ENCODE measurements around the gene KLHL36.
"Not testable (repeated sequence)": the region's sequence is repeated elsewhere in the genome, so short reads cannot be mapped to it uniquely, and the experiment has no call there.

Gene KLHL36

GRCh38 chr16:84614968-84615813 lies 33.1 kb upstream of the KLHL36 start:
- in situ Hi-C loops (cut with HindIII; ENCODE audit: low sequenced_read_pairs), result no loop called here

DNA sequence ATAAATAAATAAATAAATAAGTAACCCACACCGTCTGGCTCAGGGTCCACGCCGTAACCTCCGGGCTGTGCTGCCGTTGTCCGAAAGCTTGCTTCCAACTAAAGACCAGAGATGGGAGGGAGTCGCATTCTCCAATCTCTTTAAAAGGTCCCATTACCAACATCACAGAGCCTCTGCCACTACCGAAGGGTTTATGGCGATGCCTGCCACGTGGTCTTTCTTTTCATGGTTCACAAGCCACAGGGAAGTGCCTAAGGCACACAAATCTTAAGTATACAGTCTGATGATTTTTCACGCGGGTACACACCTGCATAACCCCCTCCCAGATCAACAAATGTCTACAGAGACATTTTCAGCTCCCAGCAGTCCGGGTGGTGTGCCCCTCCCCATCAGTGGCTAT lies 31.8 kb upstream of the KLHL36 start:
- in situ Hi-C loops (cut with HindIII; ENCODE audit: low sequenced_read_pairs), result no loop called here

DNA sequence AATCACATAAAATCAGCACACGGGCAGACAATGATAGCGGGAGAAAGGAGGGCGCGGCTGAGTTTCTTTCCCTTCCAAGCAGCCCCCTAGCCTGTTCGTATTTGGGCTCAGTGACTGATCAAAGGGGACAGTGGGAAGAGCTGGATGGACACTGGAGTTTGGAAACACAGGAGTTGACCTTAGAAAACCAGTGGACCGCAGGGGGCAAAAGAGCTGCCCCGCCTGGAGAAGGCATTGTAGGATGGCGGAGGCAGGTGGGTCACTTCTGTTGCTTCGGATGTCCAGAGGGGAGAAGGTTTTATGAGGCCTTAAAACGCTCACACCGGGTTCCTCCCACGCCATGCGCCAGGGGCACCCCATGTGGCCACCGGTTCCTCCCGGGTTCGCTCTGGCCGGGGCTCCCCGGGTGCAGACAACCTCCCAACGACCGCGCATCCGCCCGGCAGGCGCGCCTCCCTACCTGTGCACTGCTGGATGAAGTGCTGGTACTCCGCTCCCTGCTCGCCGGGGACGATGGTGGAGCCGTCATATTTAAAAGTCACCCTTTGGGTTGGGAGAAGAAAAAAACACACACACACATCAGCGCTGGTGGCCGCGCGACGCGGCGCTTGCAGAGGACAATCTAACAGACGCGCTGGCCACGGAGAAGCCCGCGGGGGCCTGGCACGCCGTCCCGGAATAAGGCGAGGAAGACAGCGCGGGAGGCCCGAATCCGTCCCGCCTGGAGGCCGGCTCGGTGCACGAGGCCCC lies 31.1 kb upstream of the KLHL36 start:
- in situ Hi-C loops (cut with HindIII; ENCODE audit: low sequenced_read_pairs), result no loop called here

DNA sequence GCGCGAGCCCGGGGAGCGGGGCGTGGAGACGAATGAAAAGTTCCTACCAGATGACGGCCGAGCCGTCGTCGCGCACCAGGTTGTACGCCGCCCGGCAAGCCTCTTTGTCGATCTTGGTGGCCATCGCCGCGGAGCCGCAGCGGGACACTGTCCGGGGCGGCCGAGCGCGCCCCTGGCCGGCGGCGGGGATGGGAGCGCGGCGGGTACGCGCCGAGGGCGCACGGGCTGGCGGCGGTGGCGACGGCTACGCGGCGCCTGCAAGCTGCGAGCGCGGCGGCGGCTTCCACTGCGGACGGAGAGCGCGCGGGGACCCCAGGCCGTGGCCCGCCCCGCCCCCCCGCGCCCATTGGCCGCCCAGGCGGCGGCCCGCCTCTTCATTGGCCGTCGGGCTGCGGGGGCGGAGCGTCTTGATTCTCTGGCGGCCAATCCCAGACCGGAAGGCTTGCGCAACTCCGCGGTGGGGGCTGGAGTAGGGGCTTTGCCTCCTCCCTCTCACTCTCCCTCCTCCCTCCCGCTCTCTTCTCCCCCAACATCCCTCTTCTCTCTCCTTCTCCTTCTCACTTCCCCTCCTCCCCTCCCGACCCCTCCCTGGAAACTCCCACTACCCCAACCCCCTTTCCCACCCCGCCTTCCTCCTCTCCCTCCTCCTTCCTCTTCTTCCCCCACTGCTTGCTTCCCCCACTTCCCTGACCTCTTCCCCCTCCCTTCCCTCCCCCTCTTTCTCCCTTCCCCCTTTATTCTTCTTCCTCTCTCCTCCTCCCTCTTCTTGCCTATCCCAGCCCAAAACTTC lies 30.3 kb upstream of the KLHL36 start, which contains the start of gene COTL1:
Gene COTL1, minus strand, starts transcription at position 288 of the 790 bp plus-strand sequence. Its CDS starts 164 bp downstream, at position 124.
- in situ Hi-C loops (cut with HindIII; ENCODE audit: low sequenced_read_pairs), result no loop called here

DNA sequence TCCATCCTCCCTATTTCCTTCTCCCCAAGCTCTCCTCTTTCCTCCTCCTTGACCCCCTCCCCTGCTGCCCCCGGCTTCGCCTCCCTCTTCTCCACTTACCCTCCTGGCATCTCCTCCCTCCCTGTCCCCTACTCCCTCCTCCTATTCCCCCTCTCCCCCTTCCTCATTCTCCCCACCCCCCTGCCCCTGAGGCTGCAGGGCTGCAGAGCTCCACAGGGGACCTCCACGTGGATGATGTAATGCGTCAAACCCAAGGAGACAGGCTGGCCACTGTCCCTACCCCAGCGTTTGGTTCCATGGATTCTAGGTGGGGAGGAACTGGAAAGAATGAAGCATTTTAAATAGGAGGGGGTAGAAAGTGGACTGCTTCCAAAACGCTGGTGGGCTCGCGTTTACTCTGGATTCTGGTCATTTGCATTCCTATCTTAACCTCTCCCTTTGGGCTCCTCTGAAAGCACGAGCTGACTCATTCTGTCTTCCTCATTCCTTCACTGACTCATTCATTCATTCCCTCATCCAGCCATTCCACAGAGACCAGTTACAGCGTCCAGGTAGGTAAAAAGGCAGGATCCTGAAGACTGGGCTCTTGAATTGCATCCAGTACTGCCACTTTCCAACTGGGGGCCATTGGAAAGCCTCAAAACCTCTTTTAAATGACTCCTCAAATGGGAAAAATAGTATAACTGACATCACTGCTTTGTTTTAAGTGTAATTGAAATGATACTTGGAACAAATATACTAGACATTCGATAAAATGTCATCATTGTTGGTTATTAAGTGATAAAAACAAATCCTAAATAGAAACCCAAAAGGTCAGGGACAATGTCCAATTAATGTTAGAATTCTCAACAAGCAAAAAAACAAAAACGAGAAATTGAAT lies 29.5 kb upstream of the KLHL36 start:
- in situ Hi-C loops (cut with HindIII; ENCODE audit: low sequenced_read_pairs), result no loop called here

GRCh38 chr16:84620913-84621312 lies 27.4 kb upstream of the KLHL36 start:
- in situ Hi-C loops (cut with HindIII; ENCODE audit: low sequenced_read_pairs), result not testable (repeated sequence)

DNA sequence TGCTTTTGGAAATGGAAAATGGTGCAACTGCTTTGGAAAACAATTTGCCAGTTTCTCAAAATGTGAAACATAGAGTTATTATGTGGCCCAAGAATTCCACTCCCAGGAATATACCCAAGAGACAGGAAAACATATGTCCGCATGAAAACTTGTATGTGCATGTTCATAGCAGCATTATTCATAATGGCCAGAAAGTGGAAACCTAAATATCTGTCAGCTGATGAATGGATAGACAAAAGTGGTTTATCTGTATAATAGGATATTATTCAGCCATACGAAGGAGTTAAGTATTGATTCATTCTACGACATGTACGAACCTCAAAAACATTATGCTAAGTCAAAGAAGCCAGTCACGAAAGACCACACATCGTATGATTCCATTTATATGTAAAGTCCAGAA lies 22.8 kb upstream of the KLHL36 start:
- in situ Hi-C loops (cut with HindIII; ENCODE audit: low sequenced_read_pairs), result no loop called here

DNA sequence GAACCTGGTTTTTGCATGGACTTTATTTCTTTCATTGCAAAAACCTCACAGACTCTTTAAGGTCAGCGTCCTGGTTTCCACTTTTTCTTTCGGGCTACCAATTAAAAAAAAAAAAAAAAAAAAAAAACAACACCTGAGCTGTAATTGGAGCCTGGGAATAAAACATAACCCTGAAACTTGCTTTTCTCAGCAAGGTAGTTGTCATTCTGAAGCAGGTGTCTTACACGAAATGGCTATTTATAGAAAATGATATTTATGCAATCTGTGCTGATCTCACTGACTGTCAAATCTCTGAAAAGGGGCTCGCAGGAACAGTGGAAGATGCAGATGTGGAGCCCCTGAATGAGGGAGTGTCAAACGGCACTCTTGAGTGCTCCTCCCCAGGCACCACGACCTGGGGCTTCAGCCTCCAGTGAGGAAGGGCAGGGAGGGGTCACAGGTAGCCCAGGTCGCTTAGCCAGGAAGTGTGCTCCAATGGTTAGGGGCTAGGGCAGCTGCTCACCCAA lies 20.0 kb upstream of the KLHL36 start:
- in situ Hi-C loops (cut with HindIII; ENCODE audit: low sequenced_read_pairs), result no loop called here

DNA sequence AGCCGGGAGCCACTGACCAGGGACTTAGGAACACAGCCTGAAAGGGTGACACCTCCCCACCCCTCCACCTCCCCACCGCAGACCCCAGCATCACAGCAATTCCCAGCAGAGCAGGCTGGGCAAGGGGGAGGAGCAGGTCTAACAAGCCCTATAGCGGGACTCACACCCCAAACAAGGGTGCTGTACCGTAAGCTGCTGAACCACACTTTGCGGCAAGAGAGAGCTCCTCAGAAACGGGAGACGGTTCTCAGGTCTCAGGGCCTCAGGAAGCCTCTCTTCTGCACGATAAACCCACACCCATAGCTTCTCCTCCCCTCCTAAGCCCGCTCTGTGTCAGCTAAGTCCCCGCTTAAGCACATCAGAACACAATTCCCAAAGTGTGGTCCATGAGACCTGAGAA lies 18.7 kb upstream of the KLHL36 start:
- in situ Hi-C loops (cut with HindIII; ENCODE audit: low sequenced_read_pairs), result no loop called here

DNA sequence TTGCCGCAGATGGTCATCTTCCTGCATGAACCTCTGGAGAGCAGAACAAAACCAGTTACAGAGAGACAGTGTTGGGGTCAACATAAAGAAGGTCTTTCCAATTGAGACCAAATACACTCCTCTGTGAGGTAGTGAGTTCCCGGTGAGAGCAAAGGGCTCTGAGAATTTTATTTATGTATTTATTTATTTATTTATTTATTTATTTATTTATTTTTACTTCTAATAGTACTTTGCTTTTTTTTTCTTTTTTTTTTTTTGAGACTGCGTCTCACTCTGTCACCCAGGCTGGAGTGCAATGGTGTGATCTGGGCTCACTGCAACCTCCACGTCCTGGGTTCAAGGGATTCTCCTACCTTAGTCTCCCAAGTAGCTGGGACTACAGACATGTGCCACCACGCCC lies 18.3 kb upstream of the KLHL36 start:
- in situ Hi-C loops (cut with HindIII; ENCODE audit: low sequenced_read_pairs), result no loop called here

DNA sequence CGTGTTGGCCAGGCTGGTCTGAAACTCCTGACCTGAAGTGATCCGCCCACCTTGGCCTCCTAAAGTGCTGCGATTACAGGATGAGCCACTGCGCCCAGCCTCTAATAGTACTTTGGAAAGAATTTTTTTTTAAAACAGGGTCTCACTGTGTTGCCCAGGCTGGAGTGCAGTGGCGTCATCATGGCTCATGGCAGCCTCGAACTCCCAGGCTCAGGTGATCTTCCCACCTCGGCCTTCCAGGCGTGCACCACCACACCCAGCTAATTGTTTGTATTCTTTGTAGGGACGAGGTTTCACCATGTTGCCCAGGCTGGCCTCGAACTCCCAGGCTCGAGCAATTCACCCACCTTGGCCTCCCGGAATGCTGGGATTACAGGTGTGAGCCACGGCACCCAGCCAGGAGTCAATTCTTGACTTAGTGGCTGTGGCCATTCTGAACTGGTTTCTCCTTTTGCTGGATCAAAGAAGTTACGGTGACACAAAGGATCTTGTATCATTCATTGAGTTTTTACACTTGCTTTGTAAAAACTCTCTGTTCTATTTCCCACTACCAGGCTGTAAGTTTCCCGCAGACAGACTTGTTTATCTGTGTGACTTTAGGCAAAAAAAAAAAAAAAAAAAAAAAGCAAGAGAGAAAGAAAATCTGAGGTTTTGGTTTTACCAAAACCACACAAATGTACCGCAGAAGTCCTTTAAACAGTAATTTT lies 17.7 kb upstream of the KLHL36 start:
- in situ Hi-C loops (cut with HindIII; ENCODE audit: low sequenced_read_pairs), result no loop called here

- in situ Hi-C loops (cut with HindIII; ENCODE audit: low sequenced_read_pairs), result no loop called here
Measured at GRCh38 chr16:84631153-84631466, 17.2 kb upstream of the KLHL36 start.

GRCh38 chr16:84631886-84632285 lies 16.4 kb upstream of the KLHL36 start:
- in situ Hi-C loops (cut with HindIII; ENCODE audit: low sequenced_read_pairs), result no loop called here

GRCh38 chr16:84632862-84633261 lies 15.4 kb upstream of the KLHL36 start:
- in situ Hi-C loops (cut with HindIII; ENCODE audit: low sequenced_read_pairs), result not testable (repeated sequence)

DNA sequence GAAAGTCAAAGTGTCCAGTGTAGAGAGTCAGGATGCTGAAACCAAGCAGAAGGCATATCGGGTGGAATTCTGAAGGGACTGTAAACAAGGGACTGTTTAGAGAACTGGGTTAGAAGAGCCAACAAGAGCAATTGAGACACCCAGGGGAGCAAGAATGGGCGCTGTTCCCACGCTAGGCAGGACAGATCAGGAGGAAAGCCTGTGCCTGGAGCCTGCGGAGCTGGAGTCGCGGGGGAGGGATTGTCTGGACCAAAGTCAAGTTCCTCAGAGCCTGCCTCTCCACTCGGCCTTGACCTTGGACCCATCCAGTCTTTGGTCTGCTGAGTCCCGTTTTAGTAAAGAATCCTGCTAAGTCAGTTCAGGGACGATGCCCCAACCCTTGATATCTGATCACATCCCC lies 14.7 kb upstream of the KLHL36 start:
- in situ Hi-C loops (cut with HindIII; ENCODE audit: low sequenced_read_pairs), result no loop called here

DNA sequence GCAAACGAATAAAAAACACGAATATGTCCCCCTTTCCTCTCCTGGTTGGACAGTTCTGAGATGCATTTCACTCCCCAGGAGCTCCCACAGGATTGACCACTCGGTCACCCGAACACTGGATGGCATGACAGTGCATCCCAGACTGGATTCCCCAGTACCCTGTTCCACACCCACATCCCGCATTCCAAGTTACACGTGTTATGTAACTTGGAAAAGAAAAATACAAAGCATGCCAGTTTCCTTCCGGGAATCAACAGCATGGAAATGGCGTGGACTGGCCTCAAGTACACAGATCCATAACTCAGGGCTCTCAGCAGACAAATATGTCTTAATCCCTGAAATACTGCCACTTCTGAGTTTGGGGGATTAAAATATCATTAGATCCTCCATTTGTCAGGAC lies 12.6 kb upstream of the KLHL36 start:
- in situ Hi-C loops (cut with HindIII; ENCODE audit: low sequenced_read_pairs), result no loop called here

GRCh38 chr16:84637709-84638108 lies 10.6 kb upstream of the KLHL36 start:
- in situ Hi-C loops (cut with HindIII; ENCODE audit: low sequenced_read_pairs), result no loop called here

GRCh38 chr16:84638231-84638806 lies 10.0 kb upstream of the KLHL36 start:
- in situ Hi-C loops (cut with HindIII; ENCODE audit: low sequenced_read_pairs), result no loop called here

DNA sequence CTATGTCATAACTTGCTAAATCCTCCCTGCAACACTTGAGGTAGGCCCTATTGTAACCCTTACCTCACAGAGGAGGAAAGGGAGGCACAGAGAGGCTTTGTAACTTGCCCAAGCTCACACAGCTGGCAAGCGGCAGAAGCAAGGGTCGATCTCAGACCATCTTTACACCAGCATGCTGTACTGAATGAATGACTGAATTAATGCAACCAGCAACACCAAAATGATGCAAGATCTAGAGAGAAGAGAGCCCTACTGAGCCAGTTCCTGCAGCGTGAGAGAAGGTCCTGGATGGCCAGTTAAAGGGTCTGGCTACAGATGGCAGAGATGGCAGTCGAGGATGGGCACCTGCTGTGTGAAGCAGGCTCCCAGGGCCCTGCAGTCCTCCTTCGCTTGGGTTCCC lies 8.2 kb upstream of the KLHL36 start:
- in situ Hi-C loops (cut with HindIII; ENCODE audit: low sequenced_read_pairs), result no loop called here

All from DLD1 (cell line).